Thoracic aorta (tissue), 2 donors: ENCODE results near the gene TRANK1. TPM values are rescaled to one million over a fixed set of nuclear protein-coding genes. Genes with fewer than 3 reads are reported as not detected.

Experiments used
- ATAC-seq: fragments of 150-250 bp; one replicate; pipeline ENCODE4 v1.8.0; 2017; ENCODE audit warnings: low read depth; ENCODE audit not compliant: insufficient number of reproducible peaks, low FRiP score
- DNase-seq: peaks from one replicate; pipeline ENCODE4 v3.0.0-alpha.2; 2020; ENCODE audit warnings: low spot score
- H3K27ac ChIP-seq, 2 donors: fragments of 200-600 bp; sonication (generic); 1 replicate in 1 of 2; 2 replicates in 1 of 2; pipeline ENCODE4 v1.5.1; 2016; ENCODE audit warnings: mild to moderate bottlenecking in 2 of 2, moderate library complexity in 2 of 2
- H3K27me3 ChIP-seq: fragments of 200-600 bp; sonication (generic); replicated peaks from 2 replicates; pipeline ENCODE4 v1.6.0; 2016; ENCODE audit warnings: mild to moderate bottlenecking; ENCODE audit not compliant: insufficient read depth
- H3K36me3 ChIP-seq: fragments of 200-600 bp; sonication (generic); one replicate; pipeline ENCODE4 v1.5.1; 2016
- H3K4me1 ChIP-seq, 2 donors: fragments of 200-600 bp; sonication (generic); 1 replicate in 1 of 2; 2 replicates in 1 of 2; pipeline versions ENCODE4 v1.5.1 to v1.6.0; 2016; ENCODE audit warnings: low read depth in 2 of 2, mild to moderate bottlenecking in 1 of 2; ENCODE audit not compliant: control insufficient read depth in 1 of 2
- H3K4me3 ChIP-seq: fragments of 200-600 bp; sonication (generic); 2 replicates; pipeline ENCODE4 v1.5.1; 2016; ENCODE audit warnings: mild to moderate bottlenecking
- H3K9me3 ChIP-seq: fragments of 200-600 bp; sonication (generic); 2 replicates; pipeline ENCODE4 v1.5.1; 2016
- CTCF ChIP-seq: fragments of 200-600 bp; sonication (generic); IDR thresholded peaks from one replicate; pipeline ENCODE4 v1.5.1; 2019; ENCODE audit warnings: antibody characterized with exemption
- total RNA-seq, 2 donors: library from RNA; depleted of rRNA; stranded (reverse); fragments of >200 nt; gene quantifications; one replicate each; pipeline versions ENCODE4 v1.1.0 to v1.2.3, GENCODE V29; 2016

Gene TRANK1
- 10 to 100 TPM; 21.3 to 31.6 TPM for total RNA-seq

DNA sequence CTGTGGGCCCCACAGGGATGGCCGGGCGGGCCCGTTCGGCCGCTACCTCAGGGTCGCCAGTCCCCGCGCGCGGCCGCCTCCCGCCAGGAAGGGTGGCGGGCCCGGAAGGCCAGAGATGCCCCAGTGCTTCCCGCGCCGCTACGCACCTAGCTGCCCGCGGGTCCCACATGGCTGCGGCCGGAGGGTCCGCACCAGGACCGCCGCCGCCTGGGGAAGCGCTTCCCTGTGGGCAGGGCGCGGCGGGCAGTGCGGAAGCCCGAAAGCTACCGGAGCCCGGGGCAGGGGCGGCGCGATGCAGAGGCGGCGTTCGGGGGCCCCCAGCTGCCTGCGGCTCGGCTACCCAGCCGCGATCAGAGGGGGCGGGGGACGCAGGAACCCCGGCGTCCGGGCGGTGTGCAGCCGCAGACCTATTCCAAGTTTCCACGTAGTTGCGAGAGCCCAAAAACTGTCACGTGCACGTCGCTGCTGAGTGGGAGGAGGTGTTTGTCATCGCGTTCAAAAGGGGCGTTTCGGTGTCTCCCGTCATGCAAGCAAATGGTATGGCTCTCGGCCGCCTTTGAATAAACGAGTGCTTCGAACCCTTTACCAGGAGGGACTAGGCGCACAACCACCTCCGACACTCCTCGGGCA is at the start of gene TRANK1:
TRANK1 (minus strand) TSS at position 414 of the 630 bp plus-strand sequence; CDS start at position 169, 245 bp downstream.
- Histone ChIP-seq H3K4me3 (peak within 1 kb of the TSS; percentile 78), H3K4me1 (peaks cover 15 to 27% of the 10 kb centered on the region in 2 donors), H3K36me3 (no peaks in the 10 kb centered on the region), H3K27ac (peak within 1 kb of the TSS; percentile 69 to 71), H3K9me3 (peaks cover 10% of the 10 kb centered on the region), H3K27me3 (no peaks in the 10 kb centered on the region)
- DNase-seq (peak; percentile 26), ATAC-seq (no peak)
- no peak for TF ChIP-seq CTCF

DNA sequence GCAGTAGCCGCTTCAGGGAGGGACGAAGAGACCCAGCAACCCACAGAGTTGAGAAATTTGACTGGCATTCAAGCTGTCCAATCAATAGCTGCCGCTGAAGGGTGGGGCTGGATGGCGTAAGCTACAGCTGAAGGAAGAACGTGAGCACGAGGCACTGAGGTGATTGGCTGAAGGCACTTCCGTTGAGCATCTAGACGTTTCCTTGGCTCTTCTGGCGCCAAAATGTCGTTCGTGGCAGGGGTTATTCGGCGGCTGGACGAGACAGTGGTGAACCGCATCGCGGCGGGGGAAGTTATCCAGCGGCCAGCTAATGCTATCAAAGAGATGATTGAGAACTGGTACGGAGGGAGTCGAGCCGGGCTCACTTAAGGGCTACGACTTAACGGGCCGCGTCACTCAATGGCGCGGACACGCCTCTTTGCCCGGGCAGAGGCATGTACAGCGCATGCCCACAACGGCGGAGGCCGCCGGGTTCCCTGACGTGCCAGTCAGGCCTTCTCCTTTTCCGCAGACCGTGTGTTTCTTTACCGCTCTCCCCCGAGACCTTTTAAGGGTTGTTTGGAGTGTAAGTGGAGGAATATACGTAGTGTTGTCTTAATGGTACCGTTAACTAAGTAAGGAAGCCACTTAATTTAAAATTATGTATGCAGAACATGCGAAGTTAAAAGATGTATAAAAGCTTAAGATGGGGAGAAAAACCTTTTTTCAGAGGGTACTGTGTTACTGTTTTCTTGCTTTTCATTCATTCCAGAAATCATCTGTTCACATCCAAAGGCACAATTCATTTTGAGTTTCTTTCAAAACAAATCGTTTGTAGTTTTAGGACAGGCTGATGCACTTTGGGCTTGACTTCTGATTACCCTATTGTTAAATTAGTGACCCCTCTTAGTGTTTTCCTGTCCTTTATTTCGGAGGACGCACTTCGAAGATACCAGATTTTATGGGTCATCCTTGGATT is 48.8 kb upstream of the TRANK1 start, which contains the start of gene MLH1:
MLH1 (plus strand) TSS at position 193 of the 958 bp plus-strand sequence; CDS start at position 223, 30 bp downstream.
- Histone ChIP-seq H3K9me3 (no peaks in the 10 kb centered on the region), H3K27ac (peak within 1 kb of the TSS; percentile 98), H3K4me3 (peak within 1 kb of the TSS; percentile 90), H3K27me3 (no peaks in the 10 kb centered on the region), H3K36me3 (peaks cover 7% of the 10 kb centered on the region), H3K4me1 (peaks cover 27 to 51% of the 10 kb centered on the region in 2 donors)
- DNase-seq (peak; percentile 100), ATAC-seq (peak; percentile 99)
- no peak for TF ChIP-seq CTCF

GRCh38 chr3:36992806-36993325 is 48.0 kb upstream of the TRANK1 start, which contains the start of gene EPM2AIP1:
TSS of gene EPM2AIP1 (minus strand) at chr3:36993131. CDS start at chr3:36993077, 54 bp downstream.
- peaks cover 34 to 59% of the 10 kb centered on the region in 2 donors for H3K4me1 ChIP-seq
- H3K36me3 ChIP-seq: peaks cover 4% of the 10 kb centered on the region
- H3K27ac ChIP-seq: peak within 1 kb of the TSS; percentile 98
- TF ChIP-seq CTCF: peak; percentile 47
- H3K4me3 ChIP-seq: peak within 1 kb of the TSS; percentile 90
- peak; percentile 27 for ATAC-seq
- DNase-seq: no peak
- no peaks in the 10 kb centered on the region for H3K27me3 ChIP-seq
- H3K9me3 ChIP-seq: no peaks in the 10 kb centered on the region

DNA sequence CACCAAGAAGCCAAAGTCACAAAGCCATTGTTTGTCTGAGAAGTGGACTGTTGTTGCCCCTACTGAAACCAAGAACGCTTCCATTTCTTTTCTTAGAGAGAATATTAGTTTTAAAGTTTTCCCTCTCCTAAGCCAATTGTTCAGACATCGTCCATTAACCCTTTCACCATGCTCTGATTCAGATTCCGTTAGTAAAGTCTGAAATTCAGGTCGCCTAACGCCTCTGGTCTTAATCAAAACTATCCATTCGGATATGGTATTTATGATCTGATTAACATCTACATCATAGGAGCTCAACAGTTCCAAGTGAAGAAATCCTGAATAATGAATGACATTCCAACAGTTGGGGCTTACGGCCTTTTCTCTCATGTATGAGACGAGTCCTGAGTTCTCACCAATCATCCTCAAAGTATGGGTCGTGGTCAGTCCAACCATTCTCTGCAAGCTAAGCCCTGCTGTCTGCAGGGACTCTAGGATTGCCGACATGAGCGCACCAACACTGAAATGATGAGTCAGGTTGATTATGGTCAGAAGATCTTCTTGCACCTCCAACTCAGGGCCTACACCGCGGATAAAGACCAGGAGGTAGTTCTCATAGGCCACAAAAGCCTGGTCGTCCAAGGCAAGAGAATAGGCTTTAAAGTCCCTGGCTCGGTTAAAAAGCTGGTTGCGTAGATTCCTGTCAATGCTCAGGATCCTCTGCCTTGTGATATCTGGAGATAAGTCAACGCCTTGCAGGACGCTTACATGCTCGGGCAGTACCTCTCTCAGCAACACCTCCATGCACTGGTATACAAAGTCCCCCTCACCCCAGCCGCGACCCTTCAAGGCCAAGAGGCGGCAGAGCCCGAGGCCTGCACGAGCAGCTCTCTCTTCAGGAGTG is 47.3 kb upstream of the TRANK1 start:
- Histone ChIP-seq H3K27me3 (no peaks in the 10 kb centered on the region), H3K9me3 (no peaks in the 10 kb centered on the region), H3K27ac (peak overlapping the region; percentile 98), H3K36me3 (peaks cover 4% of the 10 kb centered on the region), H3K4me1 (peaks cover 34 to 64% of the 10 kb centered on the region in 2 donors), H3K4me3 (peak overlapping the region; percentile 90)
- no peak for ATAC-seq
- no peak for DNase-seq
- no peak for TF ChIP-seq CTCF
